VCaP (cell line): ENCODE results near the gene DIAPH2.
"Not testable (repeated sequence)": the region's sequence is repeated elsewhere in the genome, so short reads cannot be mapped to it uniquely, and the experiment has no call there.

Source experiments
- H3K27ac ChIP-seq: fragments of 450-650 bp; 2 replicates; pipeline ENCODE4 v1.5.1; 2017
- CTCF ChIP-seq: fragments of 450-650 bp; conservative IDR thresholded peaks from 2 replicates; pipeline ENCODE4 v1.5.1; 2017; ENCODE audit warnings: mild to moderate bottlenecking, moderate library complexity

DIAPH2 gene

GRCh38 chrX:96846841-96847240, 162.2 kb downstream of the DIAPH2 start:
- no peak for TF ChIP-seq CTCF
- no peak overlapping the region for H3K27ac ChIP-seq

- not testable (repeated sequence) for H3K27ac ChIP-seq
Measured at GRCh38 chrX:96859422-96859821, 174.8 kb downstream of the DIAPH2 start.

GRCh38 chrX:96861218-96861617, 176.6 kb downstream of the DIAPH2 start:
- no peak for TF ChIP-seq CTCF
- no peak overlapping the region for H3K27ac ChIP-seq

- no peak for TF ChIP-seq CTCF
- H3K27ac ChIP-seq: no peak overlapping the region
Measured at GRCh38 chrX:96861661-96862060, 177.0 kb downstream of the DIAPH2 start.

GRCh38 chrX:96883608-96884007, 199.0 kb downstream of the DIAPH2 start, which contains the start of gene RPA4:
TSS of gene RPA4 (plus strand) at chrX:96883908. CDS start at chrX:96884311, 403 bp downstream.
- H3K27ac ChIP-seq: no peak within 1 kb of the TSS
- no peak for TF ChIP-seq CTCF

GRCh38 chrX:96884027-96884426, 199.4 kb downstream of the DIAPH2 start:
- no peak overlapping the region for H3K27ac ChIP-seq
- no peak for TF ChIP-seq CTCF

- TF ChIP-seq CTCF: no peak
- H3K27ac ChIP-seq: no peak overlapping the region
Measured at GRCh38 chrX:96889726-96890125, 205.1 kb downstream of the DIAPH2 start.

GRCh38 chrX:96906741-96907140, 222.1 kb downstream of the DIAPH2 start:
- H3K27ac ChIP-seq: no peak overlapping the region
- no peak for TF ChIP-seq CTCF
